ENCODE measurements around the gene NHSL2. TPM values are rescaled to one million over a fixed set of nuclear protein-coding genes. Genes with fewer than 3 reads are reported as not detected.

The NHSL2 gene
- total and polyA plus RNA-seq, 2 of the 13 experiments (the other 11 are each of a cell fraction or from before 2014, with no cell fraction given): not detected

DNA sequence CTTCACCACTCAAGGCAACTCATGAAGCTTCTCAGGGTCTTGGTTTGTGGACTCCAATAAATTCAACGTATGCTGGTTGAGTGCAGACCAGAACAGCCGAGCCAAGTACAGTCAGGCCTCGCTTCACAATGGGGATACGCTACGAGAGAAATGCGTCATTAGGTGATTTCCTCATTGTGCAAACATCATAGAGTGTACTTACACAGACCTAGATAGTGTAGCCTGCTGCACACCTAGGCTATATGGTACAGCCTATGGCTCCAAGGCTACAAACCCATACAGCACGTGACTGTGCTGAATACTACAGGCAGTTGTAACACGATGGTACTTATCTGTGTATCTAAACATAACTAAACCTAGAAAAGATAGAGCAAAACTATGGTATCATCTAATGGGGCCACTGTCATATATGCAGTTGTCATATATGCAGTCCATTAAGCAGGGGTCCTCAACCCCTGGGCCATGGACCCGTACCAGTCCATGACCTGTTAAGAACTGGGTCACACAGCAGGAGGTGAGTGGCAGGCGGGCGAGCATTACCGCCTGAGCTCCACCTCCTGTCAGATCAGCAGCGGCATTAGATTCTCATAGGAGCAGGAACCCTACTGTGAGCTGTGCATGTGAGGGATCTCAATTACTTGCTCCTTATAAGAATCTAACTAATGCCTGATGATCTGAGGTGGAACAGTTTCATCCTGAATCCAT, 189.6 kb downstream of the NHSL2 start:
- Histone ChIP-seq H3K4me3 (replicated peaks in 1 of 3; ENCODE audit: insufficient read depth in 1 of 3, low read depth in 2 of 3, low read length in 3 of 3) (no peak overlapping the region), H3K36me3 (replicated peaks in 1 of 2; ENCODE audit: control insufficient read depth in 1 of 2, insufficient read depth in 2 of 2, low read length in 2 of 2) (no peaks in the 10 kb centered on the region), H3K27ac (ENCODE audit: extremely low read length, insufficient read depth, low read length) (no peak overlapping the region), H3K4me1 (ENCODE audit: insufficient read depth, low read length) (no peaks in the 10 kb centered on the region), H3K9ac (ENCODE audit: insufficient read depth, low read depth, low read length) (no peak overlapping the region), H3K9me3 (ENCODE audit: low read length) (no peaks in the 10 kb centered on the region), H3K79me2 (ENCODE audit: insufficient read depth, low read length) (no peaks in the 10 kb centered on the region), H3K4me2 (ENCODE audit: low read depth, low read length) (no peak overlapping the region), H3K27me3 (ENCODE audit: control insufficient read depth in 1 of 2, insufficient read depth in 2 of 2, low read length in 2 of 2) (no peaks in the 10 kb centered on the region), H4K20me1 (ENCODE audit: insufficient read depth, low read length) (no peaks in the 10 kb centered on the region), H2AFZ (ENCODE audit: low read length) (no peak overlapping the region)
- ATAC-seq: no peak
- in situ Hi-C loops (cut with HindIII; ENCODE audit: extremely low pct_ligation_motif_present, low pct_unique_long_range_greater_than_20kb) (no loop called here), intact Hi-C loops (cut with micrococcal nuclease; ENCODE audit: unreplicated experiment) (no loop called here)
- ChIA-PET CTCF (ENCODE audit: low intra/inter-chr PET ratio, low total read pairs) (no interaction called here), POLR2A (no interaction called here)
- TF ChIP-seq NR1H2 (CRISPR knock-in tag; IDR thresholded peaks at IDR 0.05; ENCODE audit: borderline replicate concordance, low read depth): no peak
- no CpG with 5 or more reads among the region's 13 CpGs for WGBS (ENCODE audit: low lambda C conversion rate)
- BruUV-seq (replicated peaks): no TSS peak
- DNase-seq (ENCODE audit: low spot score): no peak
- no peak for FAIRE-seq

DNA sequence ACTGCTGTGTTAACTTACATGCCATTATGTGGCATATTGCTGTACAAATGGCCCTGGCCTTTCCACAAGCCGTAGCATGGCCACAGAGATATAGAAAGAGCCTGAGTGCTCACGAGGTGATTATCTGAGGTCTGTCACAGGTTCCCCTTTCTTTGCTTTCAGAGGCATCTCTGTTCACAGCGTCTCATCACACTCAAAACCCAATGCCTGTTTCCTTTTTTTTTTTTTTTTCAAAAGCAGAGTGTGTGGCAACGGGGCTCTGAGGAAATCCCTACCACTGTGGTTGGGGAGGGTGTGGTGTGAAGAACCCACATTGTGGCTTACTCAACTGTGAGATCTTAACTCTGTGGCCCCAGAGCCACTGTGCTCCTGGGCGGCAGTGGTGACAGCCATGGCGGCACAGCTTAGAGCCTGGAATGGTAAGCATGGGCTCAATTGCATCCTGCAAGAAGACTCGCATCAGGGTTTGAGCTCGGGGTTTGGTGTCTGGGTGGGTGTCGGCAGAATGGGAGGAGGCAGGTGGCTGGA, 190.2 kb downstream of the NHSL2 start:
- CTCF ChIA-PET (ENCODE audit: low intra/inter-chr PET ratio, low total read pairs): no interaction called here
- WGBS (ENCODE audit: low lambda C conversion rate): 6% methylated on average over 3 of the region's 9 CpGs
- no peak for ATAC-seq
- TF ChIP-seq ZNF569 (CRISPR knock-in tag; IDR thresholded peaks at IDR 0.05; ENCODE audit: borderline replicate concordance) (no peak), ZNF589 (CRISPR knock-in tag; conservative IDR thresholded peaks at IDR 0.05) (no peak), KLF11 (CRISPR knock-in tag; IDR thresholded peaks at IDR 0.05) (no peak), SALL2 (CRISPR knock-in tag; IDR thresholded peaks at IDR 0.05) (no peak), ZNF234 (CRISPR knock-in tag; conservative IDR thresholded peaks at IDR 0.05) (no peak)
- TF ChIP-seq, protein P1, sequence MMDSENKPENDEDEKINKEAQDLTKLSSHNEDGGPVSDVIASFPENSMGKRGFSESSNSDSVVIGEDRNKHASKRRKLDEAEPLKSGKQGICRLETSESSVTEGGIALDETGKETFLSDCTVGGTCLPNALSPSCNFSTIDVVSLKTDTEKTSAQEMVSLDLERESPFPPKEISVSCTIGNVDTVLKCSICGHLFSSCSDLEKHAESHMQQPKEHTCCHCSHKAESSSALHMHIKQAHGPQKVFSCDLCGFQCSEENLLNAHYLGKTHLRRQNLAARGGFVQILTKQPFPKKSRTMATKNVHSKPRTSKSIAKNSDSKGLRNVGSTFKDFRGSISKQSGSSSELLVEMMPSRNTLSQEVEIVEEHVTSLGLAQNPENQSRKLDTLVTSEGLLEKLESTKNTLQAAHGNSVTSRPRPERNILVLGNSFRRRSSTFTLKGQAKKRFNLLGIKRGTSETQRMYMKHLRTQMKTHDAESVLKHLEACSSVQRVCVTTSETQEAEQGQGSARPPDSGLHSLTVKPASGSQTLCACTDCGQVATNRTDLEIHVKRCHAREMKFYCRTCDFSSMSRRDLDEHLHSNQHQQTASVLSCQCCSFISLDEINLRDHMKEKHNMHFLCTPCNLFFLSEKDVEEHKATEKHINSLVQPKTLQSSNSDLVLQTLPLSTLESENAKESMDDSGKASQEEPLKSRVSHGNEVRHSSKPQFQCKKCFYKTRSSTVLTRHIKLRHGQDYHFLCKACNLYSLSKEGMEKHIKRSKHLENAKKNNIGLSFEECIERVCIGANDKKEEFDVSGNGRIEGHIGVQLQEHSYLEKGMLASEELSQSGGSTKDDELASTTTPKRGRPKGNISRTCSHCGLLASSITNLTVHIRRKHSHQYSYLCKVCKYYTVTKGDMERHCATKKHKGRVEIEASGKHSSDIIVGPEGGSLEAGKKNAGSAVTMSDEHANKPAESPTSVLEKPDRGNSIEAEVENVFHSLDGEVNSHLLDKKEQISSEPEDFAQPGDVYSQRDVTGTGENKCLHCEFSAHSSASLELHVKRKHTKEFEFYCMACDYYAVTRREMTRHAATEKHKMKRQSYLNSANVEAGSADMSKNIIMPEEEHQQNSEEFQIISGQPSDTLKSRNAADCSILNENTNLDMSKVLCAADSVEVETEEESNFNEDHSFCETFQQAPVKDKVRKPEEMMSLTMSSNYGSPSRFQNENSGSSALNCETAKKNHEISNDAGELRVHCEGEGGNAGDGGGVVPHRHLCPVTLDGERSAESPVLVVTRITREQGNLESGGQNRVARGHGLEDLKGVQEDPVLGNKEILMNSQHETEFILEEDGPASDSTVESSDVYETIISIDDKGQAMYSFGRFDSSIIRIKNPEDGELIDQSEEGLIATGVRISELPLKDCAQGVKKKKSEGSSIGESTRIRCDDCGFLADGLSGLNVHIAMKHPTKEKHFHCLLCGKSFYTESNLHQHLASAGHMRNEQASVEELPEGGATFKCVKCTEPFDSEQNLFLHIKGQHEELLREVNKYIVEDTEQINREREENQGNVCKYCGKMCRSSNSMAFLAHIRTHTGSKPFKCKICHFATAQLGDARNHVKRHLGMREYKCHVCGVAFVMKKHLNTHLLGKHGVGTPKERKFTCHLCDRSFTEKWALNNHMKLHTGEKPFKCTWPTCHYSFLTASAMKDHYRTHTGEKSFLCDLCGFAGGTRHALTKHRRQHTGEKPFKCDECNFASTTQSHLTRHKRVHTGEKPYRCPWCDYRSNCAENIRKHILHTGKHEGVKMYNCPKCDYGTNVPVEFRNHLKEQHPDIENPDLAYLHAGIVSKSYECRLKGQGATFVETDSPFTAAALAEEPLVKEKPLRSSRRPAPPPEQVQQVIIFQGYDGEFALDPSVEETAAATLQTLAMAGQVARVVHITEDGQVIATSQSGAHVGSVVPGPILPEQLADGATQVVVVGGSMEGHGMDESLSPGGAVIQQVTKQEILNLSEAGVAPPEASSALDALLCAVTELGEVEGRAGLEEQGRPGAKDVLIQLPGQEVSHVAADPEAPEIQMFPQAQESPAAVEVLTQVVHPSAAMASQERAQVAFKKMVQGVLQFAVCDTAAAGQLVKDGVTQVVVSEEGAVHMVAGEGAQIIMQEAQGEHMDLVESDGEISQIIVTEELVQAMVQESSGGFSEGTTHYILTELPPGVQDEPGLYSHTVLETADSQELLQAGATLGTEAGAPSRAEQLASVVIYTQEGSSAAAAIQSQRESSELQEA (CRISPR knock-in tag; IDR thresholded peaks at IDR 0.05; ENCODE audit: not compliant biosample characterization): no peak
- TF ChIP-seq, protein P2, sequence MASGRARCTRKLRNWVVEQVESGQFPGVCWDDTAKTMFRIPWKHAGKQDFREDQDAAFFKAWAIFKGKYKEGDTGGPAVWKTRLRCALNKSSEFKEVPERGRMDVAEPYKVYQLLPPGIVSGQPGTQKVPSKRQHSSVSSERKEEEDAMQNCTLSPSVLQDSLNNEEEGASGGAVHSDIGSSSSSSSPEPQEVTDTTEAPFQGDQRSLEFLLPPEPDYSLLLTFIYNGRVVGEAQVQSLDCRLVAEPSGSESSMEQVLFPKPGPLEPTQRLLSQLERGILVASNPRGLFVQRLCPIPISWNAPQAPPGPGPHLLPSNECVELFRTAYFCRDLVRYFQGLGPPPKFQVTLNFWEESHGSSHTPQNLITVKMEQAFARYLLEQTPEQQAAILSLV (CRISPR knock-in tag; IDR thresholded peaks at IDR 0.05; ENCODE audit: borderline replicate concordance): no peak

More for the DNA sequence above, 190.2 kb downstream of the NHSL2 start:
- H2AFZ ChIP-seq (ENCODE audit: low read length): no peak overlapping the region
- FAIRE-seq (no peak), DNase-seq (ENCODE audit: low spot score) (no peak)
- H3K27me3 ChIP-seq (ENCODE audit: control insufficient read depth in 1 of 2, insufficient read depth in 2 of 2, low read length in 2 of 2): no peaks in the 10 kb centered on the region
- H4K20me1 ChIP-seq (ENCODE audit: insufficient read depth, low read length): no peaks in the 10 kb centered on the region
- H3K9me3 ChIP-seq (ENCODE audit: low read length): no peaks in the 10 kb centered on the region
- POLR2A ChIA-PET: no interaction called here
- H3K4me1 ChIP-seq (ENCODE audit: insufficient read depth, low read length): no peaks in the 10 kb centered on the region
- H3K4me3 ChIP-seq (replicated peaks in 1 of 3; ENCODE audit: insufficient read depth in 1 of 3, low read depth in 2 of 3, low read length in 3 of 3): no peak overlapping the region
- no TSS peak for BruUV-seq (replicated peaks)
- no peak overlapping the region for H3K9ac ChIP-seq (ENCODE audit: insufficient read depth, low read depth, low read length)
- no peak overlapping the region for H3K4me2 ChIP-seq (ENCODE audit: low read depth, low read length)
- no peaks in the 10 kb centered on the region for H3K36me3 ChIP-seq (replicated peaks in 1 of 2; ENCODE audit: control insufficient read depth in 1 of 2, insufficient read depth in 2 of 2, low read length in 2 of 2)
- intact Hi-C loops (cut with micrococcal nuclease; ENCODE audit: unreplicated experiment) (no loop called here), in situ Hi-C loops (cut with HindIII; ENCODE audit: extremely low pct_ligation_motif_present, low pct_unique_long_range_greater_than_20kb) (no loop called here)
- no peak overlapping the region for H3K27ac ChIP-seq (ENCODE audit: extremely low read length, insufficient read depth, low read length)
- H3K79me2 ChIP-seq (ENCODE audit: insufficient read depth, low read length): no peaks in the 10 kb centered on the region

Measured in HepG2 (cell line).